Middle frontal gyrus (tissue), 1 donor: ENCODE results near the gene KCNK5.

Source experiments
- DNase-seq: peaks from one replicate; pipeline ENCODE4 v3.0.0-alpha.2; 2015; ENCODE audit warnings: low spot score; ENCODE audit errors: extremely low spot score

The KCNK5 gene

DNA sequence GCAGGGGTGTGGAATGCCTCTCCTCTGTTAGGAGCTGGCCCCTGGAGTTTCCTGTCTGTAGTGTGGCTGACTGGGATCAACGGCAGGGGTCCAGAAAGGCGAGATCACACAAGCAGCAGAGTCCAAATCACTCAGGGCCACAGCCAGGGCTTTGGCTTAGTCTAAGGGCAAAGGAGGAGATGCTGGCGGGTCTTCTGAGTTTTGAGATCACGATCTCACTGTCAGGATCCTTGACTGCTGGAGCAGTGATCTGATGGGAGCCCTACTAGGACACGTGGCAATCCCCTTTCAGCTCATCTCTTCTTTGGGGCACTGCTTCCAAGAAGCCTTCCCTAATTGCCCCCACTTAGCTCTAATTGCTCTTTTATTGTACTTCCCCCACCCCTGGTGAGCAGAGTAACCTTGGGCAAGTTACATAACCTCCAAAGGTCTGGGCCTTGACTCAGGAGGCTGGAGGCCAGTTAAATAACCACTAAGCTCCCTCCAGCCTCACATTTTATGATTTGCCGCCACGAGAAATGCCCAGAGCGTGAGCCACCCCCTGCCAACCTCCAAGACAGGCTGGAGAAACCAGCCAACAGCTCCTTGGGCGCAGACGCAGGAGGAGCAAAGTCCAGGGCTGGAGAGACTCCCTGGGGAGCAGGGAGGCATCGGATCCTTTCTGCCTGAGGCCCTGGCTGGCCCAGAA, 12.0 kb downstream of the KCNK5 start:
- no peak for DNase-seq

DNA sequence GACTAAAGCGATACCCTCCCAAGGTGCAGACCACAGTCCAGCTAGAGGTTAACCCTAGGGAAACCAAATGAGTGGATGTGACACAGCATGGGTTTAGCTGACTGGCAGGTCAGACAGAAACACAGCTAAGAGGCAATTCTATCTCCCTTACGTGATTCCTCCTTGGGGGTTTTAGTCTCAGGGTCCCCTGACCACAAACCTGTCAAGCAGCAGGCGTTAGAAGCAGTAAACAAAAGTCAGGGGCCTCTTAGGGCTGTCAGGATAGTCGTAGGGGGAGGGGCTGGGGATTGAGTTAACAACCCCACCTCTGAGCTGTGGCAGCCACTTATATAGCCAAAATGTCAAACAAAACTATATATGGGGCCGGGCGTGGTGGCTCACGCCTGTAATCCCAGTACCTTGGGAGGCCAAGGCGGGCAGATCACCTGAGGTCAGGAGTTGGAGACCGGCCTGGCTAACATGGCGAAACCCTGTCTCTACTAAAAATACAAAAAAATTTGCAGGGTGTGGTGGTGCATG, 13.6 kb downstream of the KCNK5 start:
- no peak for DNase-seq

- no peak for DNase-seq
These were observed 14.2 kb downstream of the KCNK5 start for GRCh38 chr6:39214846-39215639.

- no peak for DNase-seq
These were observed 15.0 kb downstream of the KCNK5 start for GRCh38 chr6:39214120-39214813.

GRCh38 chr6:39213195-39213920, 15.9 kb downstream of the KCNK5 start:
- no peak for DNase-seq

DNA sequence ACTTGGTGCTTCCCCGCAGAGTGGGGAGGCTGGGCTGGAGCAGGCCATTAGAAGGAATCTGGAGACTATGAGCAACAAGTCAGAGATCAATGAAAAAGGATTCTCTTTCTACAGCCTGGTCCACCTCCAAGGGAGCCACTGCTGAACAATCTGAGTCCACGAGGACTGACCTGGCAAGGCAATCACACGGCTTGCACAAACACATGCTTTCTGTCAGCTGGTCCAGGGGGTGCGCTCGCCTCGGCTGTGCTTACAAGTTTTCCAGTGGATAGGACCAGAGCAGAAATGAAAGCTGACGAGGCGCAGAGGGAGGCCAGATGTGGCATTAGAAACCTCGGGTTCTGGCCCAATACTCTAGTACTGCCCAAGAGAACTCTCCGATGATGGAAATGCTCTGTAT, 18.1 kb downstream of the KCNK5 start:
- no peak for DNase-seq

DNA sequence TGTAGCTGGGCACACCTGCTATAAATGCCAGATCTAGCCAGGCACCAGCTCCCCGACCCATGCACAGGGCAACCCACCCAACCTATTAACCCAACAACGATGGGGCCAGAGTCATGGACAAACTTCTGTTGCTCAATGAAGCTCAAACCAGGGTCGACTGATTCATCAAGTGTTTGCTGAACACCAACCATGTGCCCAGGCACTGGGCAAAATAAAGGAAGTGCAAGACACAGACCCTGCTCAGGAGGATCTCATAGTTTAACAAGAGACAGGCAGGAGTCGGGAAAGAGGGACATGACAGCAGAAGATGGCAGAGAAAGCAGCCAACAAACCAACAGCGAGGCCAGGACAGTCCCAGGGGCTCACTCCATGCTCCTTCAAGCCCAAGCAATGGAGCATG, 18.8 kb downstream of the KCNK5 start:
- no peak for DNase-seq

GRCh38 chr6:39209911-39210310, 19.4 kb downstream of the KCNK5 start:
- DNase-seq, result no peak

DNA sequence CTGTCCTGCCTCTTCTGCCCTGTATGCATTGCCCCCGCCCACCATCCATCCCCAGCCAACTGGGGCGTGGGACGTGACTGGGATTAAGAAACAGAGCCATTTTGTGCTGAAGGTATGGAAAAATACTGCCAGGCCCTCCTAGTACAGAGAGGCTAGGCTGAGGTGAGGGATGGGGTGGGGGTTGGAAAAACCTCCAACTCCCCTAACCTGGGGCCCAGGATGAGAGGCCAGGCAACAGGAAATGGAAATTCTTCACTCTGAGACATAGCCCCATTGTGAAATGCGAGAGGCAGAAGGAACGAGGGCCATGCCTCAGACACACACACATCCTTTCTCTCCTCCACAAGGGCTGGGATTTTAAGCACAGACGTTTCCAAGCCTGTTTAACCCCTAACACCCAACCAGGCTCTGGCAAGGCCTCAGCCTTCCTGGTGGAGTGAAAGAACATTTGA, 19.9 kb downstream of the KCNK5 start:
- no peak for DNase-seq

- DNase-seq, result no peak
These were observed 21.0 kb downstream of the KCNK5 start for GRCh38 chr6:39208223-39208739.

GRCh38 chr6:39207416-39208222, 21.7 kb downstream of the KCNK5 start:
- no peak for DNase-seq

GRCh38 chr6:39206250-39206721, 23.0 kb downstream of the KCNK5 start:
- DNase-seq, result no peak

DNA sequence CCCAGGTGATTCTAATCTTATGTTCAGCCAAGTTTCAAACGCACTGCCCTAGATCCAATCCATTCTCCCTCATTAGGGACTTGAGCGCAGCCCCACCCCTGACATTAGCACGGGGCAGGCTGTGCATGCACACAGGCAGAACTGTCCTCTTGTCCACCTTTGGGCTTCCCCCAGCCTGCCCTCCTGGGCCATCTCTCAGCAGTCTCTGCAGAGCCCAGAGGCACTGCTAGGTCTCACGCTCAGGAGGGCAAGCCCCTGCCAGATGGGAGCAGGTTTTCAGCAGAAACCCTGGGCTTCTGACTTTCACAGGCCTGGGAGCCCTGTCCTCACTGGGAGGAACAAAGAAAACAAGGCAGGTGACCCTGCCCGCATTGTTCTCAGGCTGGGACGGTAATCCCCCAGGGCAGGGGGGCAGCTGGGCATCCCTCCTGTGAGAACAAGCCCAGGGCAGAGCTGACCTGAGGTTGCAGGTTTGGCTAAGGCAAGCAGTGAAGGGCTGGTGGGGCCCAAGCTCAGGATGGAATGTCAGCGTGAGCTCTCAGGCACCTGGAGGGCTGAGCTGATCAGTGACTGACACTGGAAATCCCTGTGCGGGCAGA, 24.5 kb downstream of the KCNK5 start:
- no peak for DNase-seq

GRCh38 chr6:39204160-39204495, 25.1 kb downstream of the KCNK5 start:
- no peak for DNase-seq

- DNase-seq, result no peak
These were observed 25.7 kb downstream of the KCNK5 start for GRCh38 chr6:39203436-39204159.

DNA sequence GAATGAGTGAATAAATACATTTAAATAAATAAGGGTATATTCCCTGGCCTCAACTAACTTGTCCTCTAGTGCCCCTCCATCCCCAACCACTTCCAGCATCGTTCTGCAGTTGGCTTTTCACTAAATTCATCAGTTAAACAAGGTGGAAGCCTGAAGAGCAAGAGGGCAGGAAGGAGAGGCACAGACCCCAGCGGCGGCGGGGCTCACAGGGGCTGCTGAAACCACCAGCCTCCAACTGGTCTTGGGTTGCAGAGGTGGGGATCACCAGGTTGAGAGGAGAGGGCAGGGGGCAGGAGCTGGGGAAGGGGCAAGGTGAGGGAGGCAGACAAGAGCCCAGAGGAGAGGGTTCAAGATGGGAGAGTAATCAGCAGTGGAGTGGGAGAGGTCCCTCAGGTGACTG, 27.1 kb downstream of the KCNK5 start:
- DNase-seq, result no peak

DNA sequence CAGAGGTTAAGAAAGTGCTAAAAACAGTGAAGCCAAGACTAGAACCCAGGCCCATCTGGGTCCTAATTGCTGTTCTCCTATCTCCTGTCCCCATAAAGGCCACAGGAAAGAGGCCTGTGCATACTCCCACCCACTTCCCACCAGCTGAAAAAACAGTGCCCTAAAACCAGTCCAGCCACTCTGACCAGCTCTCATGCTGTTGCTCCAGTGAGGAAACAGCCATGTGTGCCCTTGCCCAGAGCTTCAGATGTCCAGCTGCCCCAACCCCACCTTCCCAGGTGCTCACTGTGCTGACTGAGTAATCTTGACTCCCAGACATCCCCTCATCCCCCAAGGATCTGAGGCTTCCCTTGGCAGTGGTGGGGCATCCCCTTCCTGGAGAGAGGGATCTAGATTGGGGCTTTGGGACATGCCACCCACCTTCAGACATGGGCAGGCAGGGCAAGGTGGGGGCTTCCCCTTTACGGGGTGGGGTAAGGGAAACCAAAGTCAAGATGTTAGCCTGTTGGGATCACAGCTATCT, 28.7 kb downstream of the KCNK5 start:
- DNase-seq, result no peak

DNA sequence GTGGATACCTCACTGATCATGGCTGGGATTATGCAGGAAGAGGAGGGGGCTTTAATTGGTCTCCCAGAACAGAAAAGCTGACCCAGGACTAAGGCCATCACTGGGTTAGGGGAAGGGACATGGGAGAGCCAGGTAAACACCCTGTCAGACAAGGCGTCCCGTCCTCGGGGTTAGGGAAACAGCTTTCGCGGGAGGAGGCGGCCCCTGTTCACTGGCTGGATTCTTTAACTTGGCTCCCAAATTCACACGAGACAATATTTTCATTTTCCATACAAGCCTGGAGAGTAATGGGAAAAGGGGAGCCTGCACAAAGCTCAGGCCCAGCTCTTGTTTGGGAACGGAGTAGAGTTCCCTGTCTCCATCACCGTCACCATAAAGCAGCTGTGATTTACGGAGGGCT, 29.3 kb downstream of the KCNK5 start:
- DNase-seq, result no peak
